ENCODE measurements around the gene IL16. TPM values are rescaled to one million over a fixed set of nuclear protein-coding genes. Genes with fewer than 3 reads are reported as not detected.
A peak's percentile ranks its signal among the peaks of the same experiment; 100 is the strongest.

The IL16 gene
- total RNA-seq, 2 donors from 2014 or later: 32.3 to 84.1 TPM

GRCh38 chr15:81163961-81164800, 32.5 kb upstream of the IL16 start:
- peaks cover 16 to 19% of the 10 kb centered on the region in 2 donors for H3K4me1 Mint-ChIP-seq (ENCODE audit: low read depth in 2 of 2)
- H3K27ac Mint-ChIP-seq: no peak overlapping the region
- no peak overlapping the region for H3K4me3 Mint-ChIP-seq
- no peaks in the 10 kb centered on the region for H3K36me3 Mint-ChIP-seq
- peaks cover 10 to 17% of the 10 kb centered on the region in 2 donors for H3K27me3 Mint-ChIP-seq
- no peaks in the 10 kb centered on the region for H3K9me3 Mint-ChIP-seq
- no peak for DNase-seq (ENCODE audit: low spot score)
- ATAC-seq: no peak

DNA sequence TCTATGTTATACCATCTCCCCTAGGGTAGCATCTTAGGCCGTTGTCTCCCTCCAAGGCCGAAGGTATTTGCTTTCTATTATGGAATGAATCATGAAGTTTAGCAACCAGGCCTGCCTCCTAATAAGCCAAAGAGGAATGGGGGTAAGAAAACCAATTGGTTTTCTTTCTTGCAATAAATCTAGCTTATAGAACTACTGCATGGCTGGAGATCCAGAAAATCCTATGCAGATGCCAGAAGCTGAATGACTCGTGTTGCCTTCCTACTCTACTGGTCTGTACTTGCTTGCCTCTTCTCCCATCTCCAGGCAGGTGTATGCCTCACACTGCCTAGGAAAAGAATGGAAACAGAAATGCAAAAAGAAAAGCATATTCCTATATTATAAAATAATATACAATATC, 31.1 kb upstream of the IL16 start:
- no peak for DNase-seq (ENCODE audit: low spot score)
- no peaks in the 10 kb centered on the region for H3K9me3 Mint-ChIP-seq
- no peak for ATAC-seq
- peaks cover 10 to 17% of the 10 kb centered on the region in 2 donors for H3K27me3 Mint-ChIP-seq
- H3K4me1 Mint-ChIP-seq (ENCODE audit: low read depth in 2 of 2): peaks cover 16 to 19% of the 10 kb centered on the region in 2 donors
- H3K36me3 Mint-ChIP-seq: no peaks in the 10 kb centered on the region
- H3K4me3 Mint-ChIP-seq: no peak overlapping the region
- H3K27ac Mint-ChIP-seq: no peak overlapping the region

- H3K27ac Mint-ChIP-seq: no peak overlapping the region
- no peak overlapping the region for H3K4me3 Mint-ChIP-seq
- peaks cover 14 to 20% of the 10 kb centered on the region in 2 donors for H3K27me3 Mint-ChIP-seq
- H3K9me3 Mint-ChIP-seq: no peaks in the 10 kb centered on the region
- ATAC-seq (no peak), DNase-seq (ENCODE audit: low spot score) (no peak)
- H3K4me1 Mint-ChIP-seq (ENCODE audit: low read depth in 2 of 2): peaks cover 7 to 8% of the 10 kb centered on the region in 2 donors
- H3K36me3 Mint-ChIP-seq: no peaks in the 10 kb centered on the region
Measured at GRCh38 chr15:81166636-81167305, 29.9 kb upstream of the IL16 start.

GRCh38 chr15:81168131-81168526, 28.6 kb upstream of the IL16 start:
- Mint-ChIP-seq H3K4me1 (ENCODE audit: low read depth in 2 of 2) (no peaks in the 10 kb centered on the region), H3K36me3 (no peaks in the 10 kb centered on the region), H3K4me3 (no peak overlapping the region), H3K27me3 (peaks cover 16 to 21% of the 10 kb centered on the region in 2 donors), H3K9me3 (no peaks in the 10 kb centered on the region), H3K27ac (no peak overlapping the region)
- DNase-seq (ENCODE audit: low spot score) (no peak), ATAC-seq (no peak)

DNA sequence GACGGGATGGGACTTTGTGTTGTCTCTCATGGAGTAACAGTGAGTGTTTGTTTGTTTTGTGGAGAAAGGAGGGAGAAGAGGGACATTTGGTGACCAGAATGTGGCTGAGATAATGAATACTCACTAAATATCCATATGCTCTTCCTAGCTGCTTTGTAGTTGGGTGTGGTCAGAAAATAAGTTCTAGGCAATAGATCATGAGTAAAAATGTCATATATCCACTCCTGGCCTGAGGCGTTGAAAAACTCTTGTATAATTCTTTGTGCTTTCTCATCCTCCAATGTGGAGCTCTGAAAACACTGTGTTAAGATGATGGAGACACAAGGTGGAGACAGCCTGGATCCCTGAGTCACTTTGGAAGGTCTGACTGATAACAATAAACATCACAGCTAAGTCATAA, 28.0 kb upstream of the IL16 start:
- DNase-seq (ENCODE audit: low spot score): no peak
- Mint-ChIP-seq H3K9me3 (no peaks in the 10 kb centered on the region), H3K36me3 (no peaks in the 10 kb centered on the region), H3K27me3 (peaks cover 16 to 21% of the 10 kb centered on the region in 2 donors), H3K4me3 (no peak overlapping the region), H3K27ac (no peak overlapping the region), H3K4me1 (ENCODE audit: low read depth in 2 of 2) (no peaks in the 10 kb centered on the region)
- no peak for ATAC-seq

DNA sequence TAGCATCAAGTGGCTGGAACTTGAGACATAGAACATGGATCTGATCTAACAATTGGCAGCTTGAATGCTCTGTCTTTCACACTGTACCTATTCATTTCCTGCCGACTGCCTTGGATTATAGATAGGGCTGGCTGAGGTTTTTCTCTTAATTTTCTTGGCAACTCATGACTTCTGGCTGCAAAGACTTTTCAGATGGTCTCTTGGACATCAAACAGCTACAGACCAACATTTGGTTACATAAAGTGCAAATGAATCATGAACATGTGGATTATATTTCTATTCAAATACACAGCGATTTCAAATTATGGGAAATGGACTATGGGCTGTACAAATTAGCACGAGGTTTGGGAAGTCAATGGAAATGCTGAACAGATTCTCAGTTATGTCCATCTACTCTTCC, 26.2 kb upstream of the IL16 start:
- Mint-ChIP-seq H3K27ac (no peak overlapping the region), H3K27me3 (peaks cover 16 to 19% of the 10 kb centered on the region in 2 donors), H3K4me3 (no peak overlapping the region), H3K9me3 (no peaks in the 10 kb centered on the region), H3K4me1 (ENCODE audit: low read depth in 2 of 2) (no peaks in the 10 kb centered on the region), H3K36me3 (no peaks in the 10 kb centered on the region)
- no peak for ATAC-seq
- DNase-seq (ENCODE audit: low spot score): no peak

- Mint-ChIP-seq H3K27me3 (peaks cover 16 to 19% of the 10 kb centered on the region in 2 donors), H3K27ac (no peak overlapping the region), H3K36me3 (no peaks in the 10 kb centered on the region), H3K4me1 (ENCODE audit: low read depth in 2 of 2) (no peaks in the 10 kb centered on the region), H3K9me3 (no peaks in the 10 kb centered on the region), H3K4me3 (no peak overlapping the region)
- ATAC-seq: no peak
- DNase-seq (ENCODE audit: low spot score): no peak
Measured at GRCh38 chr15:81171286-81171685, 25.4 kb upstream of the IL16 start.

DNA sequence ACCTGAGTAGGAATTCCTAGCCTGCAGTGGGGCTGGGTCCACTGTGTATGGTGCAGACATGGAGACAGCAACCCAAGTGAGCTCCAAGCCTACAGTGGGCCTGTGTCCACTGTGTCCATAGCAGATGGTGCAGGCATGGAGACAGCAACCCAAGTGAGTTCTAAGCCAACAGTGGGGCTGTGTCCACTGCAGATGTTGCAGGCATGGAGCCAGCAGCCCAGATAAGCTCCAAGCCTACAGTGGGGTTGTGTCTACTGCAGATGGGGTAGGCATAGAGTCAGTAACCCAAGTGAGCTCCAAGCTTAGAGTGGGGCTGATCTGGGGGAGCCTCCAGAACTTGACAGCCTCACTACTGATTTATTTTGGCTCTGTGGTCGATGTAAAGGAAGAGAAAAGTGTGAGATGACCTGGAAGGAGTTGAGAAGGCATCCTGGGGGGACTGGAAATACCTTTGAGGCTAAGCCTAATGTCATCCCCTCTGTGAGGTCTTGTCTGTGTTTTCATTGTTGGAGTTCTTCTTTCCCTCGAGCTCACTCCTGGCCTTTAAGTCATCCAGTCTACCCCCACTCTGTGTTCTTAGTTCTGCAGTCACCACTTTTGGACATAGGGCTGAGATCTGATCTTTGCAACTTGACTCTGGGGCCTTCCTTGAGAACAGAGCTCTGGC, 22.4 kb upstream of the IL16 start:
- Mint-ChIP-seq H3K4me3 (no peak overlapping the region), H3K27me3 (peaks cover 16 to 18% of the 10 kb centered on the region in 2 donors), H3K36me3 (no peaks in the 10 kb centered on the region), H3K27ac (no peak overlapping the region), H3K4me1 (ENCODE audit: low read depth in 2 of 2) (no peaks in the 10 kb centered on the region), H3K9me3 (no peaks in the 10 kb centered on the region)
- DNase-seq (ENCODE audit: low spot score) (no peak), ATAC-seq (peak; percentile 24 to 51)

- Mint-ChIP-seq H3K4me3 (no peak overlapping the region), H3K36me3 (no peaks in the 10 kb centered on the region), H3K9me3 (no peaks in the 10 kb centered on the region), H3K27ac (no peak overlapping the region), H3K4me1 (ENCODE audit: low read depth in 2 of 2) (no peaks in the 10 kb centered on the region), H3K27me3 (peaks cover 21% of the 10 kb centered on the region in 2 donors)
- ATAC-seq: no peak
- DNase-seq (ENCODE audit: low spot score): no peak
Measured at GRCh38 chr15:81174792-81175327, 21.8 kb upstream of the IL16 start.

- Mint-ChIP-seq H3K4me3 (no peak overlapping the region), H3K4me1 (ENCODE audit: low read depth in 2 of 2) (no peaks in the 10 kb centered on the region), H3K27me3 (peaks cover 21 to 23% of the 10 kb centered on the region in 2 donors), H3K9me3 (no peaks in the 10 kb centered on the region), H3K27ac (no peak overlapping the region), H3K36me3 (no peaks in the 10 kb centered on the region)
- no peak for DNase-seq (ENCODE audit: low spot score)
- no peak for ATAC-seq
Measured at GRCh38 chr15:81175496-81175895, 21.2 kb upstream of the IL16 start.

DNA sequence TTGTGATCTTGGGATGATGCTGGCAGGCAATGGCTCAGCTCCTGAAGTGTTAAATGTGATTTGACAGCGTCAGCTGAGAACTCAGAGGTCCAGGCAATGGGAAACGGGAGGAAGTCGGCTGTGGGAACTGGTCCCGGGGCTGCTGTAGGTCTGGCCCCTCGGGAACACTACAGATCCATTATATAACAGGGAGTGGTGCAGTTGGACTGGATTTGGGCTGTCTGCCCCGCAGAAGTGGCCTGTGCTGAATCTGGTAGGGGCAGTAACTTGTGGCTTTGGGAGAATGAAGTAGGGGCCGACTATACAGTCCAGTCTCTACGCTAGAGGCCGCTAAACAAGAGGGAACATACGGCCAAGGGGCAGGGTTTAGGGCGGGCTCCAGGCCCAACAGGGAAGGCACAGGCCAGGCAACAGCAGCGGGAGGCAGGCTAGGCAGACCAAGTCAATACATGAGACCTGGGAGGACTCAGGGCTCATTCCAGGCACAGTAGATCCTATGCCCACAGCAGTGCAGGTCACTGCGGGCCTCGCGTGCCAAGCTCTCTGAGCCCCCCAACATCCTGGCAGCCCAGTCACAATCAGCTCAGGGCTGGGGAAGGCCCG, 20.3 kb upstream of the IL16 start:
- H3K27me3 Mint-ChIP-seq: peaks cover 20 to 22% of the 10 kb centered on the region in 2 donors

GRCh38 chr15:81178365-81178764, 18.3 kb upstream of the IL16 start:
- Mint-ChIP-seq H3K27me3 (peaks cover 21 to 22% of the 10 kb centered on the region in 2 donors), H3K27ac (no peak overlapping the region), H3K4me1 (ENCODE audit: low read depth in 2 of 2) (peaks cover 0 to 5% of the 10 kb centered on the region in 2 donors), H3K4me3 (no peak overlapping the region), H3K9me3 (no peaks in the 10 kb centered on the region), H3K36me3 (no peaks in the 10 kb centered on the region)
- DNase-seq (ENCODE audit: low spot score) (no peak), ATAC-seq (no peak)

More for the DNA sequence above, 20.3 kb upstream of the IL16 start:
- no peak overlapping the region for H3K27ac Mint-ChIP-seq
- no peaks in the 10 kb centered on the region for H3K36me3 Mint-ChIP-seq
- ATAC-seq: no peak
- no peaks in the 10 kb centered on the region for H3K9me3 Mint-ChIP-seq
- no peak overlapping the region for H3K4me3 Mint-ChIP-seq
- DNase-seq (ENCODE audit: low spot score): no peak
- no peaks in the 10 kb centered on the region for H3K4me1 Mint-ChIP-seq (ENCODE audit: low read depth in 2 of 2)

DNA sequence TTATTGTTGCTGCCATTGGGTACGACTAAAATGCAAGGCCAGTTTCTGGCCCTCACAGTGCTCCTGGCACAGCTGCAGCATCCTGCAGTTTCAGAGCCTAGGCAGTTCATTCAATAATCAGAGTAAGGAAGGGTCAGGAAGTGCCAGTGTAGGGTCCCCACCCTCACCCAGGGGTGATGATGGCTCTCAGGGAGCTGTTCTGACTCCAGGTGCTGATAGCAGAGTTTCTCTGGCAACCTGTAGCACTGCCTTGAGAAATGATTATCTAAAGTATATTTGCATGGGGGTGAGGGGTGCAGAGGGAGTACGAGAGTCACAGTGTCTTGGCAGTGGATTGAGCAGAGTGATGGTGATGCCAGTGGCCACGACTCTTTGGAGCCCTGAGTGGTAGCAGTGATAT, 15.5 kb upstream of the IL16 start:
- peaks cover 0 to 9% of the 10 kb centered on the region in 2 donors for H3K4me1 Mint-ChIP-seq (ENCODE audit: low read depth in 2 of 2)
- H3K36me3 Mint-ChIP-seq: no peaks in the 10 kb centered on the region
- peaks cover 27 to 32% of the 10 kb centered on the region in 2 donors for H3K27me3 Mint-ChIP-seq
- ATAC-seq (no peak), DNase-seq (ENCODE audit: low spot score) (no peak)
- H3K4me3 Mint-ChIP-seq: no peak overlapping the region
- no peaks in the 10 kb centered on the region for H3K9me3 Mint-ChIP-seq
- no peak overlapping the region for H3K27ac Mint-ChIP-seq

All from natural killer cell treated with Interleukin-12 subunit alpha and Interleukin-12 subunit beta and Interleukin-15 and Interleukin-18, amount 100 ng/mL, for 72 hours (primary cell).